ENCODE results near the gene MAPK10.

MAPK10 gene

GRCh38 chr4:85951099-85951498, 408.8 kb downstream of the MAPK10 start:
- Mint-ChIP-seq H3K9me3 (peaks cover 0 to 1% of the 10 kb centered on the region in 2 donors), H3K27me3 (no peaks in the 10 kb centered on the region), H3K36me3 (ENCODE audit: insufficient read depth) (no peaks in the 10 kb centered on the region), H3K4me1 (ENCODE audit: low read depth in 2 of 2) (no peaks in the 10 kb centered on the region), H3K4me3 (no peak overlapping the region), H3K27ac (no peak overlapping the region)
- DNase-seq (no peak), ATAC-seq (replicated peaks) (no peak)

GRCh38 chr4:85946821-85947220, 413.0 kb downstream of the MAPK10 start:
- Mint-ChIP-seq H3K36me3 (ENCODE audit: insufficient read depth) (no peaks in the 10 kb centered on the region), H3K9me3 (peaks cover 0 to 1% of the 10 kb centered on the region in 2 donors), H3K27ac (no peak overlapping the region), H3K4me3 (no peak overlapping the region), H3K4me1 (ENCODE audit: low read depth in 2 of 2) (no peaks in the 10 kb centered on the region), H3K27me3 (no peaks in the 10 kb centered on the region)
- ATAC-seq (replicated peaks) (no peak), DNase-seq (no peak)

GRCh38 chr4:85942107-85942506, 417.7 kb downstream of the MAPK10 start:
- Mint-ChIP-seq H3K36me3 (ENCODE audit: insufficient read depth) (no peaks in the 10 kb centered on the region), H3K4me3 (no peak overlapping the region), H3K27ac (no peak overlapping the region), H3K4me1 (ENCODE audit: low read depth in 2 of 2) (no peaks in the 10 kb centered on the region), H3K9me3 (no peaks in the 10 kb centered on the region), H3K27me3 (no peaks in the 10 kb centered on the region)
- ATAC-seq (replicated peaks) (no peak), DNase-seq (no peak)

- Mint-ChIP-seq H3K27me3 (no peaks in the 10 kb centered on the region), H3K4me1 (ENCODE audit: low read depth in 2 of 2) (no peaks in the 10 kb centered on the region), H3K36me3 (ENCODE audit: insufficient read depth) (no peaks in the 10 kb centered on the region), H3K4me3 (no peak overlapping the region), H3K27ac (no peak overlapping the region), H3K9me3 (peaks cover 3 to 7% of the 10 kb centered on the region in 2 donors)
- ATAC-seq (replicated peaks): no peak
- no peak for DNase-seq
These were observed 419.7 kb downstream of the MAPK10 start for GRCh38 chr4:85940151-85940550.
